ENCODE results near the gene KRT38.
"Not testable (repeated sequence)": the region's sequence is repeated elsewhere in the genome, so short reads cannot be mapped to it uniquely, and the experiment has no call there.

KRT38 gene

DNA sequence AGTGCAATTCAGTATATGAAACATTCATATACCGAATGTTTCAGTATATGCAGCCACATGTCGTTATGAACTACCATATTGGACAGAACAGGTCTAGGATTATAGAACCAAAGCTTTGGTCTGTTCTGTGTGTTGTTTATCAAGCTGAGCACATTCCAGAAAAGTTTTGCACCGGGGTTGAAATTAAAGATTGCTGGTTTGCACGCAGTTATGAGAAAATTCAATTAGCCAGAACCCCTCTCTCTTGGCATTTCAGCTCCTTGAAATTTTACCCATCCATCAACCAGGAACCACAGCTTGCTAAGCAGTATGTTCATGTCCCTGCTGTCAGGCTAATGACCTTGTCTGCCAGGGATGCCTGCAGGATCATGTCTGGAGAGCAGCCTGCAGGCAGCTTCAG, 16.9 kb upstream of the KRT38 start:
- DNase-seq = no peak

DNA sequence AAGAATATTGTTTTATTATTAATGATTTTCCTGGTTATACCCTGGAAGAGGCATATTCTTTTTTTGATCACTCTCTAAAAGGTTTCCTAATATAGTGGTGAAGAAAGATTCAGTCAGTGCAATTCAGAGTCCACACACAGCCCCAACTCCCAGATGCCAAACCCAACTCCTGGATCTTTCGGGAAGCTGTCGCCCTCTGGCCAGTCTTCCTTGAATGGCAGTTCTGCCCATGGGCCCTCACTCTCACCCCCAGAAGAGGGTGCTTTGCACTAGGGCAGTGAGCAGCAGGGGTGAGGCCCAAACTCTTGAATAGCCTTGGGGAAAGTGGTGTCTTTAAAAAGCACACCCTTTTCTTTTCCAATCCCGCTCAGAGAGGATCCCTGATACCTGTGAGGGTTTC, 15.4 kb upstream of the KRT38 start:
- no peak for DNase-seq

DNA sequence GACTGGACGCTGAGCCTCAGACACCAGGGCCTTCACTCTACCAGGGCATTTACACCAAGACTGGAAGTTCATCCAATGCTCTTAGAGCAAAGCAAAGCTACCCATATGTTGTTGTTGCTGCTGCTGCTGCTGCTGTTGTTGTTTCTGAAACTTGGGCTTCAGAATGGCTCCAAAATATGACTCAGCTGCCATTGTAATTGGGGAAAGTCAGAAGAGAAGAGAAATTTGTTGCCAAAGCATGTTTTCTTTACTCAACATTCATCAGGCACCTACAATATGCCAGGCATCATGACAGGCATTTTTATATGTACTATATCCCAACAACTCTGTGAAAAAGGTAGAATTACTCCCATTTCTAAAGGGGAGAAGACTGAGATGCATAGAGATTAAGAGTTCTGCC, 14.5 kb upstream of the KRT38 start:
- DNase-seq = no peak

DNA sequence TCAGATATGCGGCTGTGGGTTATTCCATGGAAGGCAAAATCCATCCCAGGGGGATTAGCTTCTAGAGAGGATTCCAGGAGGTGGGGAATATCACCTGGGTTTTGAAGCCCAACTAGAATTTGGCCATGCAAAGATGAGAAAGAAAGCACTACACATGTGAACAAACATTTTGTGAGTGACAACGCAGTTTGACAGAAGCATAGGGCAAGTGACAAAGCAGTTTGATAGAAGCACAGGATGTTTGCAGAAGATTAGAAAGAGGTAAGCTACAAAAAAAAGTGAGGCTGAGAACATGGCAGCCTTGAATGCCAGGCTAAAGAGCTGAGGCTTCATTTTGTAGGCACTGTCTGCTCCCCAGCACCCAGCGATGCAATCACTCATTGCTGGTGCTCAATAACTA, 12.3 kb upstream of the KRT38 start:
- DNase-seq = no peak

DNA sequence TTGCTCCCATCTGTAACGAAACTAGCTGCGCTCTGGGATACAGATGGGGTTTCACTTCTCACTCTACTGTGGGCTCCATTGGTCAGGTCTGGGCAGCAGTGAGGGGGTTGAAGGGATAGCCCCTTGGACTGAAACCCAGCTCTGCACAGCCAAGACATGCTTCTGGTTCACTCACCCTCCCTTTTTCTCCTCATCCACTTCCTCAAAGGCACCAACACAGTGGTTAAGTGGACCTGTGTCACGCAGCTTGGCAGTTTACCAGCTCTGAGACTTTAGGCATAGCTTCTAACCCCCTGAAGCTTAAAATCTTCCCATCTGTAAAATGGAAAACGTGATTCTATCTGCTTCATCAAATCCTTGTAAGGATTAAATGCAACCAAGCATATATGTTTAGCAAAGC, 11.5 kb upstream of the KRT38 start:
- no peak for DNase-seq

DNA sequence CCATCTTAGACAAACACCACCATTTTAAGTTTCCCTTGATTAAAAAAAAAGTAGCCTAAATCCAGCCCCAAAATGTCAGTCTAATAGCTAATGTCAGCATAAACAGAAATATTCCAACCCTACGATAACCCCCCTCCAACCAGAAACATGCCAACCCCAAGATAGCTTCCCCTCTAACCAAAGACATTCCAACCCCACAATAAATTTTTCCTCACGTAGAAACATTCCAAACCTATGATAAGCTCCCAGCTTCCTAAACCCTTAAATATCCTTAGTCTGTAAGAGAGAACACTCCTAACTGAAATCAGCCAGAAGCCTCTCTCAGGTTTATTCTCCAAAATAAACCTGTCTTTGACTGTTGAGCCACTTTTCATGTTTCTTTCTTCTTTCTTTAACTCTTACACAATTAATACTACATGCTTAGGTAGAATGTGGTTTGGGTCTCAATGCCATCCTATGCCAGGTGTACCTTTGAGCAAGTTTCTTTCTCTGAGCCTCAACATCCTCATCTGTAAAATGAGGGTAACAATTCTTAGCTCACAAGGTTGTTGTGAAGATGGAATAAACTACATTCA, 10.5 kb upstream of the KRT38 start:
- DNase-seq = no peak

DNA sequence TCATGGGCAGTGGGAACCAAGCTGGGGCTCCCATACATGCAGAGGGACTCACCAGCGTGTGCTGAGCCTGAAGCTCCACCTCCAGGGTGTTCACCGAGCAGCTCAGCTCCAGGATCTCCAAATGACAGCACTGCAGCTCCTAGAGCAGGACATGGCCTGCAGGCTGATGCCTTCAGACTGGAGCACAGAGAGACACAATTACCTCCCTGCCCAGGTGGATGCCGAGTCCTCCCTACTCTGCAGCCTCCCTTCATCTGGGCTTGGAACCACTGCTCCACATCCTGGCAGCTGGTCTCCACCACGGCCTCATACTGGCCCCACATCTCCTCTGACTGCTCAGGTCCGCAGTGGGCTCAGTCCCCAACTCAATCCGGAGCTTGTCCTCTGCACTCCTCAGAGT, 8.2 kb upstream of the KRT38 start:
- DNase-seq = no peak

DNA sequence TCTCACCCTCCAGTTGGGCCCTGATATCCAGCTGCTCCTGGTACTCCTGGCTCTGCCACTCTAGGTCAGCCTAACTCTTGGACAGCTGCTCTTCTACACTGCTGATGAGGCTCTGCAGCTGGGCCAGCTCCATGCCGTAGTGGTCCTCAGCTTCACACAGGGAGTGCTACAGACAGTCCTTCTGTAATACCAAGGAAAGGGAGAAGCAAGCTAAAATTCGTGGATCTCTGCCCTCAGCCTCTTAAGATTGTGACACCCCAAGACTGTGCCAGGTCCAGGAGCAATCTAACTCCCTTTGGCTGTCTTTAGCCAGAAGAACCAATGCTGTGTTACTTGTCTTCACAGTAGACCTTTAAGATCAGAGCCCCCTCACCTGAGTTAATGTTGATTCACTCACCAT, 7.7 kb upstream of the KRT38 start:
- no peak for DNase-seq

DNA sequence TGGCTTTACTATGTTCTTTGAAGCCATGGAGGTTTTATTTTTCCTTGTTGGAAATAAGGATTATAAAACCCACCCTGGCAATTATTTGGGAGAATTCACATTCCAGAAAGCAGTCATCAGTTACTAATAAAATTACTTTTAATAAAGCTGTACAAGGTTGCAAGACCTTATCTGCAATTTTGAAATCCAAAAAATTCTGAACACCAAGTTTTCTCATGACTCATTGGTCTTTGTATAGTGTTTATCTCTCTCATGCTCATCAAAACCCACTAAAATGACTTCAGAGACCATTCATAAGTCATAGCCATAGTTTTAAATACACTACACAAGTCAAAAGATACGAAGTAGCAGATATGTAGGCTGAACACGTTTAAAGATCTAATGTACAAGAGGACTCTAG, 6.0 kb upstream of the KRT38 start:
- no peak for DNase-seq

DNA sequence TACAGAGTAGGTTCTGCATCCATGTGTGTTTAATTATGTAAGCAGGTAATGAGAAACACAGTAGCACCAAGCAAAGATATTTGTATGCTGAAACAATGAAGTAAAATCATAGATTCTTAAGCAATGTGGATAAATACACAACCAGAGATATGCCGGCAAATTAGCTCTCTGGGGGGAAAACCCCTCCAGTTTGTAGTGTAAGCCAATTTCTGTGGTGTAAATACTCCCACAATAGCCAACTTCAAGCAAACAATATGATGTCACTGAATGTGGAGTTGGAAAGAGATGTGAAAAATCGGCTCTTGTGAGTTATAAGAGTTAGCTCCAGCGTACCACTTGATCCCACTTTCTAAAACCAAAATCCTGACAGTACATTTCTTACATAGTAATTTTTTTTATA, 3.9 kb upstream of the KRT38 start:
- no peak for DNase-seq

DNA sequence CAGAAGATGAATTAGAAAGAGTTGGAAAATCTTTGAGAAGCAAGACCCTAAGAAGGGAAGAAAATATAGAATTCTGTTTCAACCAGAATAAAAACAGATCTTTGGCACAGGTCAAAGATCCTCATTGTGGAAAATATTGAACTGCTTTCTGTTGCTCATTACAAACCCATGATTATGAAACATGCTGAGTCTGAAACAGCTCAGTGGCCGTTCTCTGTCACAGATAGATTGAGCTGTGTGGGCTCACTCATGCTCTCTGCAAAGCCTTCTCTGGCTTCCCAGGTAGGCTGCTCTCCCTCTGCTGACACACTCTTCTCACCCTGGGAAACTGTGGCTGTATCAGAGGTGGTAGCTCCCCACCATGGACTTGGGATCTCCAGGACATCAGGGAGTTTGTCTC, 3.4 kb upstream of the KRT38 start:
- no peak for DNase-seq

DNA sequence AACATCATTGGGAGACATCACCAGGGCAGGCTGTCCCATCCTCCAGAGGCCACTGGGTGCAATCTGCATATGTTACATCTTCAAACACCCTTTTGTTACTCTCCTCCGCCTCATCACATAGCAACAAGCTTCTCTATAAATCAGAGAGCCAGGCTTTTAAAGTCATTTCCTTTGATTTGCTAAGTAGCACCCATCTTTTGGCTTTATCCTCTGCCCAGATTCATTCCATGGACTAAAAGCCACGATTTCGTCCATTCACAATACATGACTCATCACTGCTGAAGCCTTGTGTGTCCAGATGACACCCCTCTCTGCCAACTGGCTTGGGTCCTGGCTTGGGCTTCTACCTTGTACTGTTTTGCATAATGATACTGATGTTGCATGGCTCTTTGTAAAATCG, 2.0 kb upstream of the KRT38 start:
- DNase-seq = no peak

DNA sequence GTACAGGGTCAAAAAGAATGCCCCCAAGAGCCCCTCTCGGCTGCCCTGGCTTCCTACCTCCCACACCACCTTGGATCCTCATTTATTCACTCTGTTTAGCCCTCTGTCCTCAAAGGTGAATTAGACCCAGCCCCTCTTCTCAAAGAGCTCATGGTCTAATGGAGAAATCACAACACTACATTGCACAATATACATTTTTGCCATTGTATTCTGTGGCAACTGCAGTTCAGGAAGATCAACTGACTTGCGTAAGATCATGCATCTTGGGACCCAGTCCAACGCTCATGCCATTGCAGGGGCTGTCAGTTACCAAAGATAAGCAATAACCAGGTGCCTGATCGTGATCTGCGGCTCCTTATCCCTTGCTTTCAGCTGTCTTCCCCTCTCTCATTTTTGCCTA, 1.4 kb downstream of the KRT38 start:
- DNase-seq = no peak

DNA sequence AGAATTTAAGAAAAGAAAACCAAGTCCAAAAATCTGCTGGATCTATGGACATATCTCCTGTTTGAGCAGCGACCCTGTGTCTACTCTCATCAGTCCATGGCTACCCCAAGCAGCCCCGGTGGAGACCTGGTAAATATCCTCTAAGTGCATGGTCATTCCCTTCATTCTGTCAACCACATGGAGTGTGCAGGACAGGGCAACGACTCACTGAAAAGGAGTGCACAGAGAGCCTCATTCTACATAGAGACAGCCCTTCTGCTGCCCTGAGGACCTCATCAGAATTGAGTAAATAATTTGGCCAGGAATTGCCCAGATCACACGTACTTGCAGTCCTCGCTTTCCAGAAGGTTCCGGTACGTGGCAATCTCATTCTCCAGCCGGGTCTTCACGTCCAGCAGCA, 3.0 kb downstream of the KRT38 start:
- no peak for DNase-seq

DNA sequence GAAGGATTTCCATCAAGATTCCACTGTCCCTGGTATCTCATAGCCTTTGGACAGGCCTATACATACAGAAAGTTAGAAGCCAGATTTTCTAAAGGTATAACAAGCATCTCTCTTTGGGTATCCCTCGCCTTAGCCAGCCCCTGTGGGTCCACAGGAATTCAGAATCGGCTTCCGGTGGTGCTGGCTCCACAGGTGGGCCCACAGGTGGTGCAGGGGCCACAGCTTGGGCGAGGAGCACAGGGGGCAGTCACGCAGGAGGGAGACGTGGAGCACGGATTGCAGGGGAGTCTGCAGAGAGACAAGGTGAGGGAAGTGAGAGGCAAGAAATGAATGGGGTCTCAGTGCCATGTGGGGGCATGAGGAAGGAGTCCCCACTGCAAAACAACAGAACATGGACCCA, 3.5 kb downstream of the KRT38 start:
- DNase-seq = no peak

DNA sequence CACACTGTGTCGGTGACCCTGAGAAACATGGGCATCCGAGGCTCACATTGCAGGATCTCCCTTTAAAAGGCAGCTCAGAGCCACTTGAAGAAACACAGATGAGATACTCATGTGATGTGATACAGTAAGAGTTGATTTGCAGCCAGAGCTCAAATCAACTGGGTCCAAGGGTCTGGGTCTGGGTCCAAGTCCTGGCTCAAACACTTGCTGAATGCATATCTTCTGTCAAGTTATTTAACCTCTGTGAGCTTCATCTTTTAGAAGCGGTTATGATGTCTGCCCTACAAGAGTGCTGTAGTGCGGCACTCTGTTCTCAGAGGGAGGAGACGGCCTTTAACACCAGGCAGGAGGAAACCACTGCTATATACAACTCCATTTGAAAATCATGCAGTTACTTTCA, 6.4 kb downstream of the KRT38 start:
- no peak for DNase-seq

DNA sequence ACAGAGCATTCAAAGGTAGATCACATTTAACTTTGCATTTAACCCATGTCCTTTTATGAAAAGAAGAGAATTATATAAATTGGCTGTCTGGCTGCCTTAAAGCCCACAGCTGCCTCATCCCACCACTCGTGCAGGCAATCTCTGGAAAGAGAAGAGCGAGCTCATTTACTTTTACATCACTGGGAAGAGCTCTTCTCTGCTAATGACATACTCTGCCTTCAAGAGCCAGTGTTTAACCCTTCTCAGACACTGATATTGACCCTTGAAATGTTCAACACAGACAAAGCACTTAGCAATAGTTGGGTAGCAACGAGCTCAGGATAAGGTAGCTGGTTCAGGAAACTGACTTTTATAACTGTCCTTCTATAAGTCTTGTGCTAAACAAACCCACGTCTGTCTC, 6.8 kb downstream of the KRT38 start:
- peak; percentile 16 for DNase-seq

DNA sequence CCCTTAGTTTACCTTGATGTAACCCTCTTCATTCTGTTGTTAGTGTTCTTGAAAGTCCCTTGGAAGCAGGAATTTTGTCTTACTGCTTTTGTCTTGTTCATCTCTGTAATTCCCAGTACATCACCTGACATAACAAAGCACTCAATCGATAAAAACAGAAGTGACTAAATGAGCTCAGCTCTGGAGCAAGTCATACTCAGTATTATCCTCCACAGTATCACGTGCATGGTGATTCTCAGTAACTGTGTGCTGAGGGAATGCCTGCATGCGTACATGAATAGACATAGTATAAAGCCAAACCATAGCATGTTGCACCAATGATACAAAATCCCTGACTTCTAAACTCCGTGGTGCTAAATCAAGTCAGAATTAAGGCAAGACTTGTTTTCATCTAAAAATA, 7.2 kb downstream of the KRT38 start:
- peak; percentile 19 for DNase-seq

DNA sequence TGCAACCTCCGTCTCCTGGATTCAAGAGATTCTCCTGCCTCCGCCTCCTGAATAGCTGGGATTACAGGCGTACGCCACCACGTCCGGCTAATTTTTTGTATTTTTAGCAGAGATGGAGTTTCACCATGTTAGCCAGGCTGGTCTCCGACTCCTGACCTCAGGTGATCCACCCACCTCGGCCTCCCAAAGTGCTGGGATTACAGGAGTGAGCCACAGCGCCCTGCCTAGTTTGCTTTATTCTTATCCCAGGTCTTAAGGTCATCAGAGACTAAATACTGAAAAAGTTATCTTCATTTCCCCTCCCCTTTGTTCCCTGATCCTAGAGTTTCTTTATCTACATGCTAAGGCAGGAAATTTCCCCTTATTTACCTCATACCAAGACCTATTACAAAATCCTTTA, 10.4 kb downstream of the KRT38 start:
- not testable (repeated sequence) for DNase-seq

DNA sequence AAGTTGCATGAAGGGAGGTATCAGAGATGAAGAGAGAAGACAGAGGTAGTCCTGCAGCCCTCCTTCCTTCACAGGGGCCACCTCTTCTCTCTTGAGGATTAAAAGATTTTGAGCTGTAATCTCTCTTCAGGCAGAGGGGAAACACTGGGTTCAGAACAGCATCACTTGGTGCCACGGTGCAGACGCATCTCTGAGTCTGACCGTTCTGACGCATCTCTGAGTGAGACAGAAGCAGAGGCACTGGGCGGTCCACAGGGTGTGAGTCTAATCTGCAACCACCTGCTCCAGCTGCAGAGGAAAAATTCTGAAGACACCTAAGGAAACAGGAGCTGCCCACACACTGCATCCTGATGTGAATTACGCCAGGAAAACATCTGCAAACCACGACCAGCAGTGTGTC, 11.1 kb downstream of the KRT38 start:
- DNase-seq = no peak

DNA sequence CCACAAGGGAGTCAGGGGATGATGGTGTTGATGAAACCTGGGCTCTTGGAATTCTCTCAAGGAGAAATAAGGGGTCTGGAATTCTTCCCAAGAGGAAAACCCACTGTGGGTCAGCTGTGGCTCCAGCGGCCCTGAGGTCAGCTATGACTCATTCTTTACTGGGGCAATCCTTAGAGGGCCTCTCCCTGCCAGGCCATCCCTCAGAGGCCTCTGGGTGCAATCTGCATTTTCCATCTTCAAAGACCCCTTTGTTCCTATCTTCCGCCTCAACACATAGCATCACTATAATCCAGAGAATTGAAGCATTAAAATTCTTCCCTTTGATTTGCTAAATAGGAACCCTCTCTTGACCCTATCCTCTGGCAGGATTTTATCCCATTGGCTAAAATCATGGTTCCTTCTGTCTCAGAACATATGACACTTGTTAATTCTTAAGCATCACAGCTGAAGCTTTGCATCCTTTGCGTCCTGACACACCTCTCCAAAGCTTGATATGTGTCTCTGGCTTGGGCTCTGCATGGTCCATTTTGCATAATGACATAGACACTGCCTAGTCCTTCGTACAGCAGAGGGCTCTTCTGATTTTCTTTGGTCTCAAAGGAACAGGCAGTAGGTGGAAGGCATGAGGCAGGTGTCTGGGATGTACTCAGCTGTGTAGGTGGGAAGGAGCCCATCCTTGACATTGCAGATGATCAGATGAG, 12.0 kb downstream of the KRT38 start:
- no peak for DNase-seq

DNA sequence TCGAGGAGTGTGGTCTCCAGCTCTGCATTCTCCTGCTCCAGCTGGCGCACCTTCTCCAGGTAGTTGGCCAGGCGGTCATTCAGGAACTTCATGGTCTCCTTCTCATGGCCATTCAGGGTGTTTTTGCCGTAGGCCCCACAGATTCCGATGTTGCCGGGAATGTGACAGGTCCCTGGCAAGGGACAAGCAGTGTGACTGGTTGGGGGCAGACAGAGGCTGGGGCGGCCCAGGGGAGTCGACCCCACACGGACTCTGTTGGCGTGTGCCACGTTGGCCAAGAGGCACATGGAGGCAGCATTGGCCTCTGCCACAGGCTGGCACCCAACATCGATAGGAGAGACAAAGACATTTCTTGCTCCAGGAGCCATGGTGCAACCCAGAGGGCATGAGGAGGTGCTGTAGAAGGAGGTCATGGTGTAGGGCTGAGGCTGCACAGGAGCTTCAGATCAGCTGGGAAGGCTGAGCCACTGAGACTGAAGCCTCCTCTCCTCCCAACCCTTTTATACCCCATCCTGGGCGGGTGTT, 16.6 kb downstream of the KRT38 start, which contains the start of gene KRT37:
TSS of gene KRT37 (minus strand) at position 475 of the 525 bp plus-strand sequence. CDS start at position 413, 62 bp downstream.
- DNase-seq = no peak

DNA sequence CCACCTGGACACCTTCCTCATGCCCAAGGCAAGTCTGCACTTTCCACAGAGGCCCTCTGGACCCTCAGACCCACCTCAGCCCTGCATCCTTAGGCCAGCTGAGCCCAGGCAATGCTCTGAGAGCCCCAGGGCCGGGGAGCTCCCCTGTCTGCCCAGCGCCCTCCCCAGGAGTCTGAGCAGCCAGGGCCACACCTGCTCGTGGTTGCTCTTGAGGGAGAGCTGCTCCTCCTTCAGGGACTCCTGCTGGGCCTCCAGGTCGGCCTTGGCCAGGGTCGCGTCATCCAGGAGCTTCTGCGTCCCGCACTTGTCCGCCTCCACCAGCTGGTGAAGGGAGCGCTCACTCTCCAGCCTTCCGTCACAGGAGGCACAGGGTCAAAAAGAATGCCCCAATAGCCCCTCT, 18.2 kb downstream of the KRT38 start:
- not testable (repeated sequence) for DNase-seq

DNA sequence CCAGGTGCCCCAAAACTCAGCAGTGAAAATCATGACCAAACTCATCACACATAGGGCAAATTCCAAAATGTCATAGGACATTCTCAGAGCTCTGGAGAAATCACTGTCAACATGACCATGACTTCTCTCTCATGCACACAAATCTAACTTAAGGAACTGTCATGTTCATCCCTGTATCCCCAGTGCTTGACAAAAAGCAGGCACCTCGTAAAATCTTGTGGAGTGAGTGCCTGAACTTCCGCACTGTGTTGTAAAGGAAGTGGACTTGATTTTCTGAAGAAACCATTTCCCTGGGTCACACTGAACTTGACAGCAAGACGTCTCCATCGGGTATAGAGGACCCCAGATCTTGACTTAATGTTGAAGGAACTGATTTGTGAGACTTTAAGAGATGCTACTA, 19.2 kb downstream of the KRT38 start:
- DNase-seq = no peak

DNA sequence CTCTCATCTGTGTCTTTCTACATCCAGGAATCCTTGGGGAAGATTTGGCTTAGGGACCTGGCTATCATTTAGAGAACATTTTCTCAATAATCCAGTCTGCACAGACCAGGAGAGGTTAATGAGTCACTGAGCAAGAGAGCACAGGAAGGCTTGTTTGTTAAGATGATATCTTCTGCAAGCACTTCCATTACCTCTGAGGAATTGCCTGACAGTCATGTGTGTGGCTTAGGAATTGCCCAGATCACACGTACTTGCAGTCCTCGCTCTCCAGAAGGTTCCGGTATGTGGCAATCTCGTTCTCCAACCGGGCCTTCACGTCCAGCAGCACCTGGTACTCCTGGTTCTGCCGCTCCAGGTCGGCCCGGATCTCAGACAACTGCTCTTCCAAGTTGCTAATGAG, 19.7 kb downstream of the KRT38 start:
- no peak for DNase-seq

Data from NCI-H345 (cell line).